GM21367 (cell line): Measurements from ENCODE around the gene MYO1B.
"Not testable (repeated sequence)": the region's sequence is repeated elsewhere in the genome, so short reads cannot be mapped to it uniquely, and the experiment has no call there.

ENCODE experiments used
- ATAC-seq: cut with Tn5 transposase; IDR thresholded peaks from one replicate; pipeline ENCODE4 v1.9.1; 2021; ENCODE audit not compliant: unreplicated experiment

The MYO1B gene

DNA sequence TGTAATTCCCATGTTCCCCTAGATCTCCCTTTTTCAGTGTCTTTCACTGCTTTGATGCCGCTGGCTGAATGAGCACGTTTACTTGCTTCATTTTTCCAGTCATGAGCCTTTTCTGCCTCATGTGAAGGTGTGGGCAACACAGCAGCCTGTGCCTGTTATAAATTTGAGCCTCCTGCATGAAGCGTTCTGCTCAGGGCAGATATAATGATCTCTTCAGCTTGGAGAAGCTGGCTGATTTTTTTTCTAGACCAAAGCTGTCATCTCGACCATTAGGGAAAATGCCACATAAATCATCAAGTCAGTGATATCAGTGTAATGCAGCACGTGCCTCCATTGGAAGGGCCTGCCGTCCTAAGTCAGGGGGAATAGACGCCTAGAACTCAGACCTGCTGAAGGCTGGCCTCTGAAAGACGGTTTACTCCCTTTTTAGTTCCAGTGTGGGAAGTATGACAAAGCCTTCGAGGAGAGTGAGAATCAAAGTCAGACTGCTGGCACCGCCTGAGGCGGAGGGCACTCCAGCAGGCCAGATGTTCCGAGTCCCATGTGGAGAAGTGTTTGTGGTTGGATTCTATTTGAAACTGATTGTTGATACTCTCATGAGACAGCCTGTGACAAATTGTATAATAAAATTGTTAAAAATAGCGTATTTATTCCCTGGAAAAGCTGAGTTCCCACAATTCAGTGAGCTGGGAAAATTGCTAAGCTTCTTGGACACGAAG lies 196.5 kb downstream of the MYO1B start:
- ATAC-seq: no peak

GRCh38 chr2:191443446-191443845 lies 198.2 kb downstream of the MYO1B start:
- ATAC-seq: no peak

DNA sequence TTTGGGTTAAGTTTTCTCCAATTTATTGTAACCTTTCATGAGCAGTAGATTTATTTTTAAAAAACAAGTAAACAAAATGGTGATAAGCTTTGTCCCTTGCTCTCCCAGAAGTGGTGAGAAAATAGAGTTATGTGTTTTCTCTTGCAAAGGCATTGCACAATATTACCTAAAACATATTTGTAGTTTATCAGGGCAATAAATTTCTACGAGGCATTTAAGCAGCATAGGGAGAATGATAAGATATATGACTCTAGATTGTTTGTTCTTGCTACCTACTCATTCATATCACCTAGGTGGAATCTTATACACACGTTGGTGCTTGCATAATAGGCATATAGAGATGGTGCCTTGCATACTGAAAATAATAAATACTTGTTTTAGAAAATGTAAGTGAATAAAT lies 201.7 kb downstream of the MYO1B start:
- no peak for ATAC-seq

DNA sequence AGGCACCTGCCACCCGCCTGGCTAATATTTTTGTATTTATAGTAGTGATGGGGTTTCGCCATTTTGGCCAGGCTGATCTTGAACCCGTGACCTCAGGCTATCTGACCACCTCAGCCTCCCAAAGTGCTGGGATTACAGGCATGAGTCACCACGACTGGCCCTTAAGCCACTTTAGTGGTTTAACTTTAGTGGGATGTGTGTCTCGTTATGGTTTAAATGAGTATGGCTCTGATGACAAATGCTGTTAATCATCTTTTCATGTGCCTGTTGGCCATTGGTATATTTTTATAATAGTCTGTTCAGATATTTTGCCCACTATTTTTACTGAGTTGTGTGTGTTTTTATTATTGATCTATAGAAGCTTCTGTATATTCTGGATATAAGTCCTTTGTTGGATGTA lies 205.9 kb downstream of the MYO1B start:
- no peak for ATAC-seq

GRCh38 chr2:191452065-191452464 lies 206.9 kb downstream of the MYO1B start:
- no peak for ATAC-seq

GRCh38 chr2:191453761-191454160 lies 208.6 kb downstream of the MYO1B start:
- ATAC-seq: no peak

DNA sequence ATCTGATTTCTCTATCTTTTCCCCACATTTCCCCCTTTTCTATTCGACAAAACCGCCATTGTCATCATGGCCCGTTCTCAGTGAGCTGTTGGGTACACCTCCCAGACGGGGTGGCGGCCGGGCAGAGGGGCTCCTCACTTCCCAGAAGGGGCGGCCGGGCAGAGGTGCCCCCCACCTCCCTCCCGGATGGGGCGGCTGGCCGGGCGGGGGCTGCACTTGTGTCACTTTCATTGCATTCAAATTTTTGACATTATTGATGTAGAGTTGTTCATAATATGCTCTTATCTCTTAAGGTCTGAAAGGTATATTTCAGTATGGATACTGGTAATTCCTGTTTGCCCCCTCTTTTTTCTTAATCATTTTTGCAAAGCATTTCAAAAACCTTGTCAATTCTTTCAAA lies 211.3 kb downstream of the MYO1B start:
- not testable (repeated sequence) for ATAC-seq

DNA sequence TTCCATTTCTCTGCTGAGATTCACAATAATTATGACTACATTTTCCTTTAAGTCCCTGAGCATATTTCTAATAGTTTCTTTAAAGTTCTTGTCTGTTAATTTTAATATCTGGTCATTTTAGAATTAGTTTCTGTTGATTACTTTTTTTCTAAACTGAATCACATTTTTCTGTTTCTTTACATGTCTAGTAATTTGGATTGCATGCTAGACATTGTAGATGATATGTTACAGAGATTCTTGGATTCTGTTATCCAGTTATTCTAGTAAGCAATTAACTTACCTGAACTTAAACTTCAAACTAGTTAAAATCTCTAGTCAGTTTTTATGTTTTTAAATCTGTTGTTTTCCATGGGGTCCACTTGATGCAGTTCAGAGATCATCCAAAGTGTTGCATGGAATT lies 214.0 kb downstream of the MYO1B start:
- no peak for ATAC-seq

DNA sequence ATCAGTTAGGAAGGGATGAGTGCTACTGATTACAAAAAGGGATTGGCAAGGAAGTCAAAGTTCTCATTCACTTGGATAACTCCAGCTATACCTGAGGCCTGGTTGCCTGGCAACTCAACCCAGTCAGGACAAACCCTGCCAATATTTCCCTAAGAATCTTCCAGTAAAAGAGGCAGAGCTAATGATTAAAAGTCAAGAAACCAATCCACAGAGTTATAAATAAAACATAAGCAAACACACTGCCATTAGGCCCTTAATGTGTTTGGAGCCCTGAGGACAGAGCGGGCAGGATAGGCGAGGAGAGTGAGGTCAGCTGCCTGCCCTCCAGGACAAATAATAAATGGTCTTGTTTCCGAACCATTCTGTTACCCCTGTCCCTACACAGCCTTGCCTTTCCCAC lies 217.2 kb downstream of the MYO1B start:
- no peak for ATAC-seq

GRCh38 chr2:191463790-191464189 lies 218.6 kb downstream of the MYO1B start:
- no peak for ATAC-seq

- no peak for ATAC-seq
These were observed 220.7 kb downstream of the MYO1B start for GRCh38 chr2:191465766-191466420.

- no peak for ATAC-seq
These were observed 221.9 kb downstream of the MYO1B start for GRCh38 chr2:191467113-191467512.

GRCh38 chr2:191470306-191470705 lies 225.1 kb downstream of the MYO1B start:
- no peak for ATAC-seq

GRCh38 chr2:191474464-191474863 lies 229.3 kb downstream of the MYO1B start:
- ATAC-seq: no peak
